ENCODE measurements around the gene C1orf21. TPM values are rescaled to one million over a fixed set of nuclear protein-coding genes. Genes with fewer than 3 reads are reported as not detected.

C1orf21 gene
- total and polyA plus RNA-seq, 10 donors: 9.7 to 60.4 (median 26.7) TPM

- TF ChIP-seq CTCF (IDR thresholded peaks at IDR 0.05 in 8 of 11, conservative IDR thresholded peaks at IDR 0.05 in 3 of 11) (no peak), POLR2A (IDR thresholded peaks at IDR 0.05) (no peak), POLR2AphosphoS5 (IDR thresholded peaks at IDR 0.05) (no peak)
- Histone ChIP-seq H3K27me3 (replicated peaks in 1 of 7) (no peaks in the 10 kb centered on the region), H3K9me3 (peaks cover 0 to 25% (median 10%) of the 10 kb centered on the region in 8 donors), H3K27ac (peak overlapping the region in 5 of 8 donors; percentile 3 to 80 (median 76)), H3K4me3 (no peak overlapping the region), H3K4me1 (peaks cover 0 to 25% (median 5%) of the 10 kb centered on the region in 6 donors), H3K36me3 (no peaks in the 10 kb centered on the region)
- intact Hi-C loops (cut with DNase I; ENCODE audit: low total_unique reads): no loop called here
- WGBS, 5 donors: 81 to 93% (median 88%) methylated on average over 4 of the region's 4 CpGs
- DNase-seq: no peak
Observed at GRCh38 chr1:184533915-184534314, 147.1 kb downstream of the C1orf21 start.

DNA sequence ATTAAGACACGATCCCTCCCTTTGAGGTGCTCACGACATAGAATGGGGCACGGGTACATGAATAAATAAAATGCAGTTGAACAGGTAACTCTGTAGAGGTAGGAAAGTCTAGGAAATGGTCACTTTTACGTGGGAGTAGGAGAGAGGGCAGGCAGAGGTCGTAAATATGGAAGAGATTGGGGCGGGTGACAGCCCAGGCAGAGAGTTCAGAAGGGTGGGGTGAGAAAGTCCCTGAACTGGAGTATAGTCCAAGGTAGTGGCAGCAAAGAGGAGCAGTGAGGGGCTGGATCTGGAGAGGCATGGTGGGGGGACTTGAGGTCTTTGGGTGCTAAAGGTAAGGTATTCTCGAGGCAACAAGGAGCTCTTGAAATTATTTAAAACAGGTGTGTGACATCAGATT, 147.9 kb downstream of the C1orf21 start:
- WGBS, 5 donors: 74 to 87% (median 82%) methylated on average over 7 of the region's 7 CpGs
- Histone ChIP-seq H3K9me3 (peaks cover 0 to 31% (median 12%) of the 10 kb centered on the region in 8 donors), H3K36me3 (no peaks in the 10 kb centered on the region), H3K4me3 (no peak overlapping the region), H3K4me1 (peaks cover 0 to 25% (median 5%) of the 10 kb centered on the region in 6 donors), H3K27ac (peak overlapping the region in 7 of 8 donors; percentile 50 to 80 (median 75)), H3K27me3 (replicated peaks in 1 of 7) (no peaks in the 10 kb centered on the region)
- intact Hi-C loops (cut with DNase I; ENCODE audit: low total_unique reads): no loop called here
- TF ChIP-seq POLR2AphosphoS5 (IDR thresholded peaks at IDR 0.05) (no peak), CTCF (IDR thresholded peaks at IDR 0.05 in 8 of 11, conservative IDR thresholded peaks at IDR 0.05 in 3 of 11) (no peak), POLR2A (IDR thresholded peaks at IDR 0.05) (no peak)
- no peak for DNase-seq

GRCh38 chr1:184535191-184535970, 148.6 kb downstream of the C1orf21 start:
- 61 to 80% (median 71%) methylated on average over 5 of the region's 5 CpGs for WGBS, 5 donors
- Histone ChIP-seq H3K27ac (peak overlapping the region in 7 of 8 donors; percentile 50 to 80 (median 75)), H3K36me3 (no peaks in the 10 kb centered on the region), H3K27me3 (replicated peaks in 1 of 7) (no peaks in the 10 kb centered on the region), H3K4me3 (no peak overlapping the region), H3K9me3 (peaks cover 0 to 31% (median 12%) of the 10 kb centered on the region in 8 donors), H3K4me1 (peaks cover 0 to 25% (median 5%) of the 10 kb centered on the region in 6 donors)
- no peak for DNase-seq
- TF ChIP-seq CTCF (IDR thresholded peaks at IDR 0.05 in 8 of 11, conservative IDR thresholded peaks at IDR 0.05 in 3 of 11) (no peak), POLR2AphosphoS5 (IDR thresholded peaks at IDR 0.05) (peak in 1 of 3 donors; percentile 27)
- intact Hi-C loops (cut with DNase I; ENCODE audit: low total_unique reads): no loop called here

GRCh38 chr1:184536246-184536985, 149.6 kb downstream of the C1orf21 start:
- Histone ChIP-seq H3K27me3 (replicated peaks in 1 of 7) (no peaks in the 10 kb centered on the region), H3K9me3 (peaks cover 0 to 31% (median 12%) of the 10 kb centered on the region in 8 donors), H3K27ac (peak overlapping the region in 7 of 8 donors; percentile 48 to 75 (median 61)), H3K4me3 (no peak overlapping the region), H3K36me3 (no peaks in the 10 kb centered on the region), H3K4me1 (peaks cover 0 to 23% (median 5%) of the 10 kb centered on the region in 6 donors)
- TF ChIP-seq POLR2A (IDR thresholded peaks at IDR 0.05) (no peak), POLR2AphosphoS5 (IDR thresholded peaks at IDR 0.05) (no peak), CTCF (IDR thresholded peaks at IDR 0.05 in 8 of 11, conservative IDR thresholded peaks at IDR 0.05 in 3 of 11) (no peak)
- 84 to 93% (median 88%) methylated on average over 8 of the region's 8 CpGs for WGBS, 5 donors
- intact Hi-C loops (cut with DNase I; ENCODE audit: low total_unique reads): no loop called here
- DNase-seq: no peak
